Subcutaneous adipose tissue (tissue), 4 donors: ENCODE measurements around the gene SFTPD. TPM values are rescaled to one million over a fixed set of nuclear protein-coding genes. Genes with fewer than 3 reads are reported as not detected.

ENCODE experiments used
- total RNA-seq, 4 donors: library from RNA; depleted of rRNA; stranded (reverse); fragments of >200 nt; gene quantifications; one replicate each; pipeline ENCODE4 v1.1.0, GENCODE V29; 2016
- TF ChIP-seq, protein P1 (sequence below): fragments of 450-650 bp; IDR thresholded peaks from one replicate; pipeline ENCODE4 v1.5.1; 2016; ENCODE audit warnings: low read depth, mild to moderate bottlenecking, control low read depth, antibody characterized with exemption, moderate library complexity

Gene SFTPD
- total RNA-seq, 4 donors from 2014 or later, result 0.68 to 1.1 TPM; not detected in 2

GRCh38 chr10:79936625-79937615 lies 12.0 kb downstream of the SFTPD start:
- TF ChIP-seq, protein P1, sequence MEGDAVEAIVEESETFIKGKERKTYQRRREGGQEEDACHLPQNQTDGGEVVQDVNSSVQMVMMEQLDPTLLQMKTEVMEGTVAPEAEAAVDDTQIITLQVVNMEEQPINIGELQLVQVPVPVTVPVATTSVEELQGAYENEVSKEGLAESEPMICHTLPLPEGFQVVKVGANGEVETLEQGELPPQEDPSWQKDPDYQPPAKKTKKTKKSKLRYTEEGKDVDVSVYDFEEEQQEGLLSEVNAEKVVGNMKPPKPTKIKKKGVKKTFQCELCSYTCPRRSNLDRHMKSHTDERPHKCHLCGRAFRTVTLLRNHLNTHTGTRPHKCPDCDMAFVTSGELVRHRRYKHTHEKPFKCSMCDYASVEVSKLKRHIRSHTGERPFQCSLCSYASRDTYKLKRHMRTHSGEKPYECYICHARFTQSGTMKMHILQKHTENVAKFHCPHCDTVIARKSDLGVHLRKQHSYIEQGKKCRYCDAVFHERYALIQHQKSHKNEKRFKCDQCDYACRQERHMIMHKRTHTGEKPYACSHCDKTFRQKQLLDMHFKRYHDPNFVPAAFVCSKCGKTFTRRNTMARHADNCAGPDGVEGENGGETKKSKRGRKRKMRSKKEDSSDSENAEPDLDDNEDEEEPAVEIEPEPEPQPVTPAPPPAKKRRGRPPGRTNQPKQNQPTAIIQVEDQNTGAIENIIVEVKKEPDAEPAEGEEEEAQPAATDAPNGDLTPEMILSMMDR, result no peak

- TF ChIP-seq, protein P1, result no peak
Measured at GRCh38 chr10:79933961-79934360, 14.9 kb downstream of the SFTPD start.

GRCh38 chr10:79932841-79933379 lies 16.0 kb downstream of the SFTPD start:
- TF ChIP-seq, protein P1, result no peak

GRCh38 chr10:79932307-79932706 lies 16.6 kb downstream of the SFTPD start:
- TF ChIP-seq, protein P1, result no peak

- TF ChIP-seq, protein P1, result no peak
Measured at GRCh38 chr10:79930751-79931150, 18.2 kb downstream of the SFTPD start.

DNA sequence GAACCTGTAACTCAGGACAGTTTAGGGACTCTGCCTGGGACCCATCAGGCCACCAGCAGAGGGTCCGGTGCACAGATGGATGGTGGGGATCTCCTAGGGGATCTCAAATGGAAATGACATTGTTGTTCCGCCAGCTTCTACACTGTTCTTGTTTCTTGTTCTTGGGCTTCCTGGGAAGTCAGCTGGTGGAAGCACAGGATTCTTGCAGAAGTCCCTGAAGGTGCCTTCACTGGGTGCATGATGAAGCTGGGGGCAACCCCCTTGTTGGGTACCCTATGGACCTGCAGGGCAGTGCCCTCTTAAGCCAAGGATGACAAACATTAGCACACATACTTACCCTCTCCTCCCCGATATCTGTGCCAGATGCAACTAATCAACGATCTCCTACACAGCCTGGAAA lies 18.6 kb downstream of the SFTPD start:
- TF ChIP-seq, protein P1, result no peak

DNA sequence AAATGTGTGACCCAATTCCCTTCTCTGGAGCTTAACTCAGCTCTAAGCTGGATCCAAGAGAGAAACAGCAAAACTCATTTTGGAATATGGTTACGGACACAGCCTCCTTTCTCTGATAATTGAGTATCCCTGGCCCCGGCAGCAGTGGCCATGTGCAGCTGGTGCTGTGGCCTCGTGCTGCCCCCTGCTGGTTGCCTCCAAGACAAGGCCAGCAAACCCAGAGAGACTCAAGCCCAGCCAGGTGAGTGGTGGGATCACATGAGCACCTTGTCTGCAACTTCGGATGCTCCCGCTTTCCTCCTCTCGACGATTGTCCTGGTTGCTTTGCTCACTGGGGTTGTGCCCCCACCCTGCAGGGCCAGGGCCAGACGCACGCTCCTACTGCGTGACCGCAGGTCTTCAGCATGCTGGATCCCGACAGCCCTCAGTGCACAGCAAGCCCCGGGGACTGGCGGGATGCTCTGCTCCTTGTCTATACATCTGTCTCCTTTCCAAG lies 19.4 kb downstream of the SFTPD start:
- TF ChIP-seq, protein P1, result no peak
